CD4-positive, alpha-beta T cell treated with Interleukin-6 for 4 hours (primary cell): ENCODE measurements around the gene CALML3.

Source experiments
- DNase-seq: peaks from one replicate; pipeline ENCODE4 v3.0.0-alpha.2; 2020; ENCODE audit warnings: mixed read lengths

The CALML3 gene

DNA sequence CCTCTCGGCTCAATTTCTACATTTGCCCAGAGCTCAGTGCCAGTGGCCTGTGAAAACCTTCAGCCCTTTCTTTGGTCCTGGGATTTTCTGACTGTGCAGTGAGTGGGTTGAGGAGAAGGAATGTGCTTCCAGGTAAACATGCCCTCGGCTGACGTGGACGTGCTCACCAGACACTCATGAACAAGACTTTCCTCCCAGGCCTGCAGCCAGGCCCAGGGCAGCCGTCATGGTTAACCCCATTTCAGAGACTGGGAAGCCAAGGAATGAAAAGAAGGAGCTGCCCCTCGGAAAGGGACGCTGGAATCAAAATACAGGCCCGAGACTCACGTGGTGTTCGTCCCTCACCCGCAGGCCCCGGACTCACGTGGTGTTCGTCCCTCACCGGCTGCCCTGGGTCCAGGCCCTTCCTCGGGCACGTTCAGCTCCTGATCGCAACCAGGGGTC lies 16.6 kb upstream of the CALML3 start:
- DNase-seq, result no peak

DNA sequence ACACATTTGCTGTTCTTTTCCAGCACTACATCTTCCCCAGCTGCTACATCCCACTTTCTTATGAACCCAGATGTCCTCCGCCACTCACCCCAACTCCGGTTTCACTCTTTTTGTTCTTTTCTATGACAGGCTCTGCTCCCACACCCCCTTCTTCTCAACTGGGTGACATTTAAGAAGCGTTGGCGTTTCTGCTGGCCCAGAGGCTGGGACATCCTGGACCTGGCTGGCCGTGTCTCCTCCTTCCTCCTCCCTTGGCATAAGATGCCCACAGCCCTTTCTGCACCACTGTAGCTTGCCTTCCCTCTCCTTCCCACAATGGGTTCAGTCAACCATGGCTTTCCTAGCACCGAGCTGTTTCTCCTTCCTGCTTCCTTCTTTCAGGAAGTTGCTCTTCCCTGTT lies 16.0 kb upstream of the CALML3 start:
- no peak for DNase-seq

- no peak for DNase-seq
Observed at GRCh38 chr10:5509236-5509635, 15.5 kb upstream of the CALML3 start.

GRCh38 chr10:5509691-5510090 lies 15.1 kb upstream of the CALML3 start:
- DNase-seq, result no peak

GRCh38 chr10:5510281-5511072 lies 14.3 kb upstream of the CALML3 start:
- DNase-seq, result no peak

DNA sequence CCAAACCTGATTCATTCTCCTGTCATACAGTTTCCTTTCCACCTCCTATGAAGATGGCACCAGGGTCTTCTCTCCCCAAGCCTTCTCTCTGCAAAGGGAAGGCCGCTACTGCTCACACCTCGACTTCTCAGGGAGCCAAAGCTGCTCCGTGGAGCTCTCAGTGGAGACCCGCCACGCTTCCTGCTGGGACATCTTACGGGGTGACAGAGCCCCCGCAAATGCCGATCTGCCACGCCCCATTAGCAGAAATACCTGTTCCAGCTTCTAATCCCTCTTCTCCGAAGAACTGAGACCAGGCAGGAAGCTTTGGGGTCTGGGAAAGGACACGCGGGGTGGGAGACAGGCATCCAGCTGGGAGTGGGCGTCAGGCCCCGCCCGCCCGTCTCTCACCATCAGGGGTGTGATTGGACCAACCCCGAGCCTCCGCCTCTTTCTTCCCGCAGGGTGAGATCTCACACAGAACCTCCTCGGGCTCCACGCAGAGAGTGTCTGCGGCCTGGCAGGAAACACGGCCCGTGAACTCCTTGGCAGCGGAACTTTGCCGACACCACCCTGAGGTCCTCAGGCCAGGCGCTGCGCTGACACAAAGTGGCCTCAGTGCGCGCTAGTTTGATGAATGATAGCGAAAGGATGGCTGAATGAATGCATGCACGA lies 13.4 kb upstream of the CALML3 start:
- DNase-seq, result no peak

- DNase-seq, result no peak
Observed at GRCh38 chr10:5511885-5512280, 12.9 kb upstream of the CALML3 start.

DNA sequence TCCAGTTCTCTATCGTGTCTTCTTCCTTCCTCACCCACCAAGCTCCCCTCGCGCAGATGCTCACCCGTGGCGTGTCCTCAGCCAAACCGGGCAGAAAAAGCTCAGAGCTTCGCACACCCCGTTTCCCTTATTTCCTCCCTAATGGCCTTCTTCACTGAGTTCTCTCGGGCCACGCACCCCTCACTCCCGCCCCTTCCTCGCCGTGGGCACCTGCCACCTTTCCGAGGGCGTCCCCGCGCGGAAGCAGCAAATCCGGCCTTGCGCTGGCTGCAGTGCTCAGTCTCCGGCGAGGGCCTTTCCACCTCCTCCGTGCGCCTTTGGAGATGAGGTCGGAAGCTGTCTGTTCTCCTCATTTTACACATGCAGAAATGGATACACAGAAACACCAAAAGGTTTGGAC lies 12.4 kb upstream of the CALML3 start:
- no peak for DNase-seq

DNA sequence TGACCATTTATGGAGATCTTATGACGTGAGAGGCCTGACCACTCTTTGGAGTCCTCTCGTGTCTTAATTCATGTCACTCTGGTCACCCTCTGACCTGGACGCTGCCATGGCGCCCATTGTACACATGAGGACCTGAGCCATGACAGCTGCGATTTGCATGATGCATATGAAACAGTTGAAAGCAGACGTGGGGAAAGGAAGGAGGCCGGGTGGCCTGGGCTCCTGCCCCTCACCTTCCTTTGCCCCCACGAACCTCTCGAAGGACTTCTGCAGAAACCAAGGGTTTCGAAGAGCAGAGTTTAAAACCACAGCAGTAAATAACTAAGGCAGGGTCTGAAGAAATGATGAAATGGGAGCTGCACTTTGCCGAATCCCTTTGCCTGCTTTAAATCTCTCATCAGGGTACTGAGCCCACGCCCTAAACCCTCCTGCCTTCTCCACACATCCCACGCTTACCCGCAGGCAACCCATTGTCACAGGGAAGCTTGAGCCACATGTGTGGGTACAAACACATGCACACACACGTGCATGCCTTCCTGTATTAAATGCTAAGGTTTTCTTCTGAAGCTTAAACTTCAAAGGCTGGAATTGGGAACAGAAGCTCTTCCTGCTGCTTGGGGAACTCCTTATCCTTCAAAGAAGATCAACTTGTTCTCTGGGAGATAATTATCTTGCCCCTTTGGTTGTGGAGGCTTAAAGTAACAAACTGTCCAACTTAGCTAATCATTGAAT lies 11.7 kb upstream of the CALML3 start:
- no peak for DNase-seq

GRCh38 chr10:5514226-5514850 lies 10.4 kb upstream of the CALML3 start:
- no peak for DNase-seq

GRCh38 chr10:5515948-5516761 lies 8.6 kb upstream of the CALML3 start:
- DNase-seq, result no peak

GRCh38 chr10:5517546-5517945 lies 7.2 kb upstream of the CALML3 start:
- DNase-seq, result no peak

GRCh38 chr10:5518143-5518542 lies 6.6 kb upstream of the CALML3 start:
- no peak for DNase-seq

DNA sequence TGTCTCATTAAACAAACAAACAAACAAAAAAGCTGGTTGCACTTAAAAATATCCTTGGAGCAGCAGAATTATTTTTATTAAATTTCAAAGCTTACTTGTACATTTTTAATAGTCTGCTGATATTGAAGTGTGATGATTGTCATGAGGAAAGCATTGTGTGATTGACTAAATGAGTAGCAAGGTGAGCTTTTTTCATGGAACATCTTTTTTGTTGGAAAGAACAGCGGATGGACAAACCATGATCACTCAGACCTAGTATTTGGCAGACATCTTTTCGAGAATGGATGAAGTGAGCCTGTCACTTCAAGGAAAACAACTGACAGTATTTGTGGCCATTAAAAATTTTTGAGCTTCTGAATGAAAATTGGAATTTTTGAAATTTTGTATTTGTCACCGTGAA lies 5.7 kb upstream of the CALML3 start:
- no peak for DNase-seq

DNA sequence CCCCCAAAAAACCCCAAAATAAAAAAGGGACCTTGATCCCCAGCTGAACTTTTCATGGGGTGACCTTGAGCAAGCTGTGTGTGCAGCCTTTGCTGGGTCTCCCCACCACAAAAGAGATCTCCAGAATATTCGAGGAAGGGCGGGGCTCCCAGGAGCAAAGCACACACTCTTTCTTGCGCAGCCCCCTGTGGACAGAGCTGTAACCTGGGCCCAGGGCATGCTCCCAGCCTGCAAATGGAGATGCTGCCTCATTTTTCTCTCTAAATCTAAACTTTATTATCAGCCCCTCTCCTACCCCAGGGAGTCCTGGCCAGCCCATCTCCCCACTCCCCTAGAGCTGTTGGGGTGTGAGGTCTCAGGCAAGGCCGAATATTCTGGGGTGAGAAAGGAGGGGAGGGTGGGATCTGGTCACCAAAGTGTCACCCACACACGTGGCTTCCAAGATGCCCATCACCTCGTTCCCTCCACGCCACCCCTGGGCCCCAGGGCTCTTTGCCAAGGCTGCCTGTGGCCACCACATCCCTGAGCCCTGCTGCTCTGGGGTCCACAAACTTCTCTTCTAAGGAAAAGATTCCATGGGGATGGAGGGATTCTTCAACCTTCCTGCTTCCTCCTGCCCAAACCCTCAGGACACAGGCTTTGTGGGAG lies 1.7 kb upstream of the CALML3 start:
- DNase-seq, result no peak

DNA sequence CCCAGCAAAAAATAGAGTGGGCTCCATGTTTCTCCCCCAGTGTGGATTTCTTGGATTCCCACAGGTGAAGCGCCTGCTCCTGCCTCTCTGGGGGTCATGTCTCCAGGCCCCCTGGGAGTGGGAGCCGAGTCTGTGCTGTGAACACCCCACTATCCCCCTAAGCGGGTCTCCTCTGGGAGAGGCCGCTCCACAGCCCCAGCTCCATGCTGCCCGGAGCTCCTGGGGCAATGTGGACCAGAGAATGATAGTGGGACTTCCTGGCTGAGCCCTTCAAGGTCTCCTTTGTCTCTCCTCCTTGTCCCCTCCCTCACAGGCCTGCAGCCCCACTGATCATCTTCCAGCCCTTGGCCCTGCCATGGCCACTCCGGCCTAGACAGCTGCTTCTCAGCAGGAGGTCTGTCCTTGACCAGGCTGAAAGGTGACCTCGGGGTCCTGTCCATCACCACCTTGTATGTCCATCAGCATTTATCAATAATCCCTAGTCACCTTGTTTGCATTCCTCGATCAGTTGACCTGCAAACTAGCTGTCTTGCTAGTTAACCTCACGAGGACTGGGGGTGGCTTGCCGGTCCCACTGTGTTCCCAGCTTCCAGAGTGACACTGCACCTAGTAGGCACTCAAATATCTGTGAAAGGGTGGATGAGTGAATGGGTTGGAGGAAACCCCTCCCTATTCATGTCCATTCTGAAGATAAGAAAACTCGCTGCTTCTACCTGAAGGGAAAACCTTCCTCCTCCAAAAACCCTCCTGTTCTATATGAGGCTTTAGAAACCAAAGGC lies 776 bp upstream of the CALML3 start:
- no peak for DNase-seq

- no peak for DNase-seq
Observed at GRCh38 chr10:5525561-5526341, 990 bp downstream of the CALML3 start.

DNA sequence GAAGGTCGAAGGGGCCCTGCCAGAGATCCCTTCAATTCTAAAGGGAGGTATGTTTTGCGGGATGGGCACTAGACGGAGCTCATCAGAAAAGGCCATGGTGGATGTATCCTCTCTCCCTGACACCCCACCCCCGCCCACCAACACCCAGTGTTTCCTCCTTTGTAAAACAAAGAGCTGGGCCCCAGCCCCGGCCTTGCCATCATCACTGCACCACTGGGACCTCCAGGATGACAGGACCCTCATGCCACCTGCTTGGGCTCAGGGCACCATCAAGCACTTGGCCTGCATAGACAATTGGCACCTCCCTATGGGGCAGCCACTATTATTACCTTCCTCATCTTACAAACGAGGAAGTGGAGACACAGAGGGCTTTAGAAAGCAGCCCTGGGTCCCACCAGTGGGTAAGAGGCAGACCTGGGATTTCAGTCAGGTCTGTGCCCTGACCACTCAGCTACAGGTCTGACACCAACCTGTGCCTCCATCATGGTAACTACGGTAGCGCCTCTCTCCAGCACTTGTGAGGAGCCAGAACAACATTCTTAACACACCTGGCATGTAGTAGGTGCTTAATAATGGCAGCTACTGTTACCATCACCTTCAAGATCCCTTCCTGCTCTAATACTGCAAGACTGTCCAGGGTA lies 2.0 kb downstream of the CALML3 start:
- DNase-seq, result no peak

DNA sequence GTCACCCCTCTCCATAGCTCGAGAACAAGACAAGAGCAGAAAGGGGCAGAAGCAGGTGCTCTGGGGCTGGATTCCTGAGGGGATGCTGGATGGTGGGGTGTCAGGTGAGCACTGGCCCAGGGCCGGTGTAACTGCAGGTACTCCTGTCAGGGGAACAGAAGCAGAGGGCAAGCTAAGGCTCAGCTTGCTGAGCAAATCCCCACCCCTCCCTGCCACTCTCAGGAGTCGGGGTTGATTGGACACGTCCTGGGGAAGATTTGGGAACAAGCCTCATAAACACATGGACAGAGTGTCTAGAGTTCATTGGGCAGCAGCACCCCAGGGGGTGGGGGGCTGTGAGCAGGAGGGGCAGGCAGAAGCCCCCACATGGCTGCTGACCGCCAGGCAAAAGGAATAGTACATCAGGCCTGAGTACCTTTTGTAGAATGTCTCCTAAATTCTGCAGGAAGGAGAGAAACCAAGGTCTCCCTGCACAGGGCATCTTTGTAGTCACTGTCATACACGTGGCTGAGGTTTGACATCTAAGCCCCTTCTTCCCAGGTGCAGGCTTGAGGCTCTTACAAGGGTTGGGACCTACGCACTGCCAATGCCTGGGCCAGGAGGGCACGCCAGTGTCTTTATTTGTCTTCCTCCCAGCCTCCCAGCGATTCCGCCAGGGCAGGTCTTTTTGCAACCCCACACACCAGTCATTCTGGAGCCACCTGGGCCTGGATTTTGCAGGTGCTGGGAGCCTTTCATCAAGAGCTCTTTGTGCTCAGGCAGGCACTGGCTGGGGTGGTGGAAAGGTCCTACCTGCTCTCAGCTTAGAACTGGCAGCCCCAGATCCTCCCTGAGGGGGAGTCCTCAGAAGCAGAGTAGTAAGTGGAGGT lies 2.8 kb downstream of the CALML3 start:
- no peak for DNase-seq
